Right cardiac atrium (tissue), 5 donors: ENCODE measurements around the gene KANSL1L. TPM values are rescaled to one million over a fixed set of nuclear protein-coding genes. Genes with fewer than 3 reads are reported as not detected.

ENCODE experiments used
- polyA plus RNA-seq: library from polyadenylated mRNA; stranded (reverse); fragments of 200-250 nt; gene quantifications from one replicate; pipeline ENCODE4 v1.2.3, GENCODE V29; 2013
- total RNA-seq, 4 donors: library from RNA; stranded (reverse); fragmentation: NEBNext Ultra II Directional; extraction: Animal tissue kit (Norgen Biotek cat#: 25700); gene quantifications; one replicate each; pipeline ENCODE4 v1.2.1, GENCODE V29; 2021
- donor health status: healthy with polysubstance abuse.
- donor health status: DM: no; HTN: yes; CAD: no.
- donor health status: DM: no; HTN: no; CAD: no.
- donor health status: DM: no; HTN: yes; CAD: no; lungs with severe emphysema.
- donor health status: DM: yes; HTN: yes; CAD: no.

Gene KANSL1L
- total and polyA plus RNA-seq, 5 donors: 6.2 to 23.9 (median 21.3) TPM

Other genes with a start within 250 kb of the KANSL1L start
- gene RPE, start 168.8 kb downstream of the KANSL1L start, total RNA-seq: 10 to 100 TPM; 17.5 to 25.8 (median 23.2) TPM
- 11.0 TPM for gene RPE, start 168.8 kb downstream of the KANSL1L start, polyA plus RNA-seq
- gene ACADL, start 54.0 kb upstream of the KANSL1L start, total RNA-seq: 1 to 10 TPM; 2.8 to 3.4 (median 3.1) TPM
- gene ACADL, start 54.0 kb upstream of the KANSL1L start, polyA plus RNA-seq: 2.8 TPM
- under 1 TPM in 1 of 4 donors, not detected in 3; 0.57 TPM for gene MYL1, start 143.8 kb upstream of the KANSL1L start, total RNA-seq
- gene MYL1, start 143.8 kb upstream of the KANSL1L start, polyA plus RNA-seq: 0.14 TPM